Endothelial cell (in vitro differentiated cells): ENCODE measurements around the gene BAZ2B. TPM values are rescaled to one million over a fixed set of nuclear protein-coding genes. Genes with fewer than 3 reads are reported as not detected.

ENCODE experiments used
- DNase-seq: peaks from one replicate; pipeline ENCODE4 v3.0.0; 2021; ENCODE audit warnings: low spot score
- H3K27ac Mint-ChIP-seq: one replicate; pipeline ENCODE4 v1.8.0; 2021; ENCODE audit warnings: mixed read lengths, inconsistent platforms; ENCODE audit not compliant: unreplicated experiment
- H3K27me3 Mint-ChIP-seq: one replicate; pipeline ENCODE4 v1.8.0; 2021; ENCODE audit warnings: mild to moderate bottlenecking, moderate library complexity, mixed read lengths, inconsistent platforms; ENCODE audit not compliant: unreplicated experiment
- H3K36me3 Mint-ChIP-seq: one replicate; pipeline ENCODE4 v1.8.0; 2021; ENCODE audit warnings: mild to moderate bottlenecking, low read depth, mixed read lengths, inconsistent platforms; ENCODE audit not compliant: unreplicated experiment
- H3K4me1 Mint-ChIP-seq: one replicate; pipeline ENCODE4 v1.8.0; 2021; ENCODE audit warnings: mild to moderate bottlenecking, mixed read lengths, inconsistent platforms; ENCODE audit not compliant: unreplicated experiment
- H3K4me3 Mint-ChIP-seq: one replicate; pipeline ENCODE4 v1.8.0; 2021; ENCODE audit warnings: mild to moderate bottlenecking, mixed read lengths, inconsistent platforms; ENCODE audit not compliant: unreplicated experiment
- H3K9me3 Mint-ChIP-seq: one replicate; pipeline ENCODE4 v1.8.0; 2021; ENCODE audit warnings: mixed read lengths, inconsistent platforms; ENCODE audit not compliant: unreplicated experiment
- CTCF ChIP-seq: fragments of 200-600 bp; sonication (generic); IDR thresholded peaks from one replicate; pipeline ENCODE4 v1.5.0; 2021; ENCODE audit warnings: antibody characterized with exemption; ENCODE audit not compliant: unreplicated experiment
- total RNA-seq: library from RNA; stranded (reverse); fragmentation: NEBNext Ultra II Directional; extraction: Animal tissue kit (Norgen Biotek cat#: 25700); gene quantifications from one replicate; pipeline ENCODE4 v1.2.1, GENCODE V29; 2021; ENCODE audit not compliant: unreplicated experiment

Gene BAZ2B
- total RNA-seq, 1 donor from 2014 or later = 100 TPM

- DNase-seq = no peak
- H3K9me3 Mint-ChIP-seq = no peaks in the 10 kb centered on the region
- H3K4me3 Mint-ChIP-seq = no peak overlapping the region
- peak overlapping the region; percentile 91 for H3K27ac Mint-ChIP-seq
- no peak for TF ChIP-seq CTCF
- peaks cover 7% of the 10 kb centered on the region for H3K36me3 Mint-ChIP-seq
- H3K4me1 Mint-ChIP-seq = peaks cover 4% of the 10 kb centered on the region
- H3K27me3 Mint-ChIP-seq = no peaks in the 10 kb centered on the region
These were observed 166.2 kb downstream of the BAZ2B start for GRCh38 chr2:159450180-159450579.

- H3K27ac Mint-ChIP-seq = peak overlapping the region; percentile 70
- no peak overlapping the region for H3K4me3 Mint-ChIP-seq
These were observed 166.7 kb downstream of the BAZ2B start for GRCh38 chr2:159449504-159450124.

GRCh38 chr2:159446817-159447216 lies 169.5 kb downstream of the BAZ2B start:
- Mint-ChIP-seq H3K4me1 (peaks cover 4% of the 10 kb centered on the region), H3K36me3 (peaks cover 19% of the 10 kb centered on the region), H3K9me3 (no peaks in the 10 kb centered on the region), H3K4me3 (no peak overlapping the region), H3K27ac (no peak overlapping the region), H3K27me3 (no peaks in the 10 kb centered on the region)
- no peak for TF ChIP-seq CTCF
- no peak for DNase-seq

More at GRCh38 chr2:159449504-159450124, 166.7 kb downstream of the BAZ2B start:
- peaks cover 7% of the 10 kb centered on the region for H3K36me3 Mint-ChIP-seq
- no peaks in the 10 kb centered on the region for H3K9me3 Mint-ChIP-seq
- TF ChIP-seq CTCF = no peak
- H3K27me3 Mint-ChIP-seq = no peaks in the 10 kb centered on the region
- peaks cover 4% of the 10 kb centered on the region for H3K4me1 Mint-ChIP-seq
- no peak for DNase-seq

GRCh38 chr2:159446201-159446600 lies 170.1 kb downstream of the BAZ2B start:
- H3K36me3 Mint-ChIP-seq = peaks cover 19% of the 10 kb centered on the region
- TF ChIP-seq CTCF = no peak
- H3K27ac Mint-ChIP-seq = no peak overlapping the region
- no peak overlapping the region for H3K4me3 Mint-ChIP-seq
- H3K27me3 Mint-ChIP-seq = no peaks in the 10 kb centered on the region
- no peak for DNase-seq
- H3K4me1 Mint-ChIP-seq = peaks cover 4% of the 10 kb centered on the region
- H3K9me3 Mint-ChIP-seq = no peaks in the 10 kb centered on the region

- no peak for TF ChIP-seq CTCF
- Mint-ChIP-seq H3K36me3 (peaks cover 19% of the 10 kb centered on the region), H3K27ac (no peak overlapping the region)
These were observed 171.0 kb downstream of the BAZ2B start for GRCh38 chr2:159445307-159445706.

More at GRCh38 chr2:159445307-159445706, 171.0 kb downstream of the BAZ2B start:
- Mint-ChIP-seq H3K27me3 (no peaks in the 10 kb centered on the region), H3K4me3 (no peak overlapping the region), H3K4me1 (peaks cover 3% of the 10 kb centered on the region), H3K9me3 (no peaks in the 10 kb centered on the region)
- DNase-seq = no peak
